ENCODE results near the gene RO60.

Gene RO60

GRCh38 chr1:193060938-193061337 lies 1.5 kb downstream of the RO60 start:
- no peak for DNase-seq (ENCODE audit: low read depth)

DNA sequence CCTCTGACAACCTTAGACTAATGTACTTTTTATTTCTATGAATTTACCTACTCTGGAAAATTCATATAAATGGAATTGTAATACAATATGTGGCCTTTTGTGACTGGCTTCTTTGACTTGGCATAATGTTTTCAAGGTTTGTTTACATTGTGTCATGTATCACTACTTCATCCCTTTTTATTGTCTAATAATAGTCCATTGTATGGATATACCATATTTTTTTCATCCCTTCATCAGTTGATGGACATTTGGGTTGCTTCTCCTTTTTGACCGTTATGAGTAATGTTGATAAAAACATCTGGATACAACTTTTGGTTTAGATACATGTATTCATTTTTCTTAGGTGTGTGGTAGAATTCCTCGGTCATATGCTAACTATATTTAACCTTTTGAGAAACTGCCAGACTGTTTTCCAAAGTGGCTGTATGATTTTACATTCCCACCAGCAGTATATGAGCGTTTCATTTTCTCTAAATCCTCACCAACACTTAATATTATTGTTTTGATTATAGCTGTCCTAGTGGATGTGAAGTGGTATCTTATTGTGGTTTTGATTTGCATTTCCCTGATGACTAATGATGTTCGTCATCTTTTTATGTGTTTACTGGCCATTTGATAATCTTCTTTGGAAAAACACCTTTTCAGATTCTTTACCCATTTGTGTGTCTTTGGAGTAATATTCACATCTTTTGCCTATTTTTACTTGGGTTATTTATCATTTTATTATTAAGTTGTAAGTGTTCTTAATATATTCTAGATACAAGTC lies 3.5 kb downstream of the RO60 start:
- DNase-seq (ENCODE audit: low read depth): no peak

DNA sequence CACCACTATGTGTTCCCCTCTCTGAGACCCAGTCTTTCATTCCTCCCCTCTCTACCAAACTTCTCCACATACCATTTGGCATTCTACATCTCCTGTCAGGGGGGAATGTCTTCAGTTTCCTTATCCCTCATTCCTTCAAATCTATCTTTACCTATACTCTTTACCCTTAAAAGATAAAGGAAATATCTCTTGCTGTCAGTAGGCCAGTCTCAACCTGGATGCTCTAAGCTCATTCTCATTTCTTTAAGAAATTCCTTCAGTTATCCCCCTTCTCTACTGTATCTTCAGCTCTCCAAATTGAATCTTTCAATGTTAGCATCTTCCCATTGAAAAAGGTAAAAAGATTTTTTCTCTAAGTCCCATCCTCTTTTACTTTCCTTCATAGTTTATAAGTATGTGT lies 6.5 kb downstream of the RO60 start:
- DNase-seq (ENCODE audit: low read depth): no peak

DNA sequence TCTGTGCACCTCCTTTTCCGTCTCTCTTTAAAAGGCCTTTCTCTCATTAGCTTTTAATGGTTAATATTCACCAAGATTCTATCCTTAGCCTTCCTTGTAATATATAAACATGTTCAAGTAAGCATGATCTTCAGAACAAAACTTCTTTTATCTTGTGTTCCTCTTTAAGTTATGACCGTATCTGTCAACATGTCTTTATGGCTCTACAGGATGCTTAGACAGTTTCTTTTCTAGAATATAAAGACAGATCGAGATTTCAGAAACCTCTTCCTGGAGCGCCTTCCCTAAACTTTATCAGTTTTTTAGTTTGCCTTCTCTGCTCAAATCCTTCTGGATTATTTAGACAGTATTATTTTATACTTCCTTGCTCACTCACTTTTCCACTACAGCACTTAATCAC lies 7.2 kb downstream of the RO60 start:
- DNase-seq (ENCODE audit: low read depth): no peak

DNA sequence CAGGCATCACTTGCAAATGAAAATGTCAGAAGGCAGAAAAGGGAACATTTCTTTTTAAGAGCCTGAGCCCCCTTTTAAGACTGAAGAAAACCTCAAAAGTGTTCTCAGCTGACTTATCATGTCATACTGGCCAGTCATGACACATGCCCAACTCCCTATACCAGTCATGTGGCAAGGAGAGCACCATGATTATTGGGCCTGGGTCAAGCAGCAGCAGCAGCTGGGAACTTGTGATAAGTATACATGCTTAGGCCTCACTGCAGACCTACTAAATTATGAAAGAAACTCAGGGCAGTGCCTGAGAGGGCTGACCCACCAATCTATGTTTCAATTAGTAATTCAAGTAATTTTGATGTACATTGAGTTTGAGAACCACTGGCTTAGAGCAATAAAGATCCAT lies 8.6 kb downstream of the RO60 start:
- no peak for DNase-seq (ENCODE audit: low read depth)

- no peak for DNase-seq (ENCODE audit: low read depth)
These were observed 10.5 kb downstream of the RO60 start for GRCh38 chr1:193069748-193070385.

DNA sequence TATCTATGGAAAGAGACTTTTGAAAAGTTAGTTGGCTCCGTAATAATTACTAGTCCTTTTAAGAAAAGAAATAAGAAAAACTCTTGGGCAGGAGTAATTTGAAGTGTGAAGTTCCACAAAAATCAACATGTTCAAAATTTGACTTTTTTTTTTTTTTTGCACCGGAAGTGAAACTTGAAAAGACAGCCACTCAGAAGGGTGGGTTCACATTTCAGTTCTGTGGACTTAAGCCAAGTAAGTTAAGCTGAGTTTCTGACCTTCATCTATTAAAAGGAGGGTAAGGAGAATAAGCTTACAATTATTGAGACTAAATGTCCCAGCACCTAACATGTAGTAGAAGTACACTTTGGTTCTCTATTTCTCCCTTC lies 11.0 kb downstream of the RO60 start:
- no peak for DNase-seq (ENCODE audit: low read depth)

DNA sequence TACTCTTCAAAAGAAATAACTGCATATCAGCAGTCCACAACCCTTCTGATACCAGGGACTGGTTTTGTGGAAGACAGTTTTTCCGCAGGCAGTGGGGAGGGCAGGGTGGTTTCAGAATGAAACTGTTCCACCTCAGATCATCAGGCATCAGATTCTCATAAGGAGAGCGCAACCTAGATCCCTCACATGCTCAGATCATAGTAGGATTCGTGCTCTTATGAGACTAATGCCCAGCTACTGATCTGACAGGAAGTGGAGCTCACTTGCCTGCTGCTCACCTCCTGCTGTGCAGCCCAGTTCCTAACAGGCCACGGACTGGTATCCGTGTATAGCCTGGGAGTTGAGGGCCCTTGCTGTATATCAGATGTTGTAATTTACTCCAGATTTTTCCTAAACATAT lies 11.5 kb downstream of the RO60 start:
- DNase-seq (ENCODE audit: low read depth): no peak

GRCh38 chr1:193077991-193078390 lies 18.6 kb downstream of the RO60 start:
- no peak for DNase-seq (ENCODE audit: low read depth)

DNA sequence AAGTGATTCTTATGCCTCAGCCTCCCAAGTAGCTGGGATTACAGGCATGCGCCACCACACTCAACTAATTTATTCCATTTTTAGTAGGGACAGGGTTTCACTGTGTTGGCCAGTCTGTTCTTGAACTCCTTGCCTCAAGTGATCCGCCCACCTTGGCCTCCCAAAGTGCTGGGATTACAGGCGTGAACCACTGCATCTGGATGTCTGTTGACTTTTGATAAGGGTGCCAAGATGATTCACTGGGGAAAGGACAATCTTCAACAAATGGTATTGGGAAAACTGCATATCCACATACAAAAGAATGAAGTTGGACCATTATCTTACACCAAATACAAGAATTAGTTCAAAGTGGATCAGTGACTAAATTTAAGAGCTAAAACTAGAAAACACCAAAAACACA lies 19.8 kb downstream of the RO60 start:
- DNase-seq (ENCODE audit: low read depth): no peak

DNA sequence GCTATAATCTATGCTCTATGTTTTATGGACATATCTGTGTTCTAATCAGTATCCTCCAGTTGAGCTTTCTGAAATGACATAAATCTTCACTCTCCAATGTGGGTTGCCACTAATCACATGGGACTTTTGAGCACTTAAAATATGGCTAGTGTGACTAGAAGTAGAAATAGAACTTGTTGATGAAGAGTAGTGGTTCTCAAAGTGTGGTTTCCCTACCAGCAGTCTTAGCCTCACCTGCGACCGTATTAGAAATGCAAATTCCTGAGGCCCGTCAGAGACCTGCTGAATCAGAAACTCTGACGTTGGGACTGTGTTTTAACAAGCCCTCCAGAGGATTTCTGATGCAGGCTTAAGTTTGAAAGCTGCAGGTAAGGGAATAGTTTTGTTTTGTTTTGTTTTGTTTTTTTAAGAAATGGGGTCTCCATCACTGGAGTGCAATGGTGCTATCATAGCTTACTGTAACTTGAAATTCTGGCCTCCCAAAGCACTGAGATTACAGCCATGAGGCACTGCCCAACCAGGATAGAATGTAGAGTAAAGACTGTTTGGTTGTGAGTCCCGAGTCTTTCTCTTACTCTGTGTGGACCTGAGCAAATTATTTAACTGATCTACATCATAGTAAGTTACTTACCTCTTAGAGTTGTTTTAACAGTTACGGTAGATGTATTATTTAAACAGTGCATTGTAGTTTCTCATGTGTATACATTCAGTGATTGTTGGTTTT lies 24.1 kb downstream of the RO60 start:
- DNase-seq (ENCODE audit: low read depth): no peak

DNA sequence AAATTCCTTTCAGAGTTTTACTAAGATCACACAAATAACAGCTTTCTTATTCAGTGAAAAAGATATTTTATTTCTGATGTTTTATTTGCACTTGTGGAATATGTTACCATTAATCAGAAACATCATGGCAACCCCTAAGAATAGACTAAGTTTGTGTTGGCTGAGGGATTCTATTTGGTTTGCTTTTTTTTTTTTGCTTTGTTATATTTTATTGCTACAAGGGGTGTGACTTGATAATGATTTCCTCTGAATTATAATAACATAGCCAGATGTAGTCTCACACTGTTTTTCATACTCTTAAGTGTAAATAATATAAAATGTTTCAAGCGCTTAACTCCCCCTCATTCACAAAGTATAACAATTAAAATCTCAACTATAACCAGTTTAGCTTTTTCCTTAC lies 25.9 kb downstream of the RO60 start:
- DNase-seq (ENCODE audit: low read depth): no peak

DNA sequence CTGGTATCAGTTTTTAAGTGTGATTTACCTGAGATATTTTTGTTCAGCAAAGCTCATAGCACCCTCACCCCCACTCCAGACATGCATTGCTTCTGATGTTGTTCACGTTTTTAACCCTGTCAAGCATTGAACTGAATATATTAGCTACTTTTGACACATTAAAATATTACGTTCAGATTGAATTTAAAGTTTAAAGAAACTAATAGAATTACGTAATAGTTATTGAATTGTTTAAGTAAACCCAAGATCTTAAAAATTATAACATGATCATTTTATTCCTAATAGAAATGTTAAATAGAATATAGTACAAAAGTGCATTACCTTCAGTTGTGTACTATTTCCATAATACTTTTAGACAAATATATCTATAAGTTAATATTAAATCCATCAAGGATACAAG lies 26.9 kb downstream of the RO60 start:
- DNase-seq (ENCODE audit: low read depth): no peak

GRCh38 chr1:193087893-193088292 lies 28.5 kb downstream of the RO60 start:
- DNase-seq (ENCODE audit: low read depth): no peak

GRCh38 chr1:193090865-193091264 lies 31.5 kb downstream of the RO60 start:
- DNase-seq (ENCODE audit: low read depth): no peak

DNA sequence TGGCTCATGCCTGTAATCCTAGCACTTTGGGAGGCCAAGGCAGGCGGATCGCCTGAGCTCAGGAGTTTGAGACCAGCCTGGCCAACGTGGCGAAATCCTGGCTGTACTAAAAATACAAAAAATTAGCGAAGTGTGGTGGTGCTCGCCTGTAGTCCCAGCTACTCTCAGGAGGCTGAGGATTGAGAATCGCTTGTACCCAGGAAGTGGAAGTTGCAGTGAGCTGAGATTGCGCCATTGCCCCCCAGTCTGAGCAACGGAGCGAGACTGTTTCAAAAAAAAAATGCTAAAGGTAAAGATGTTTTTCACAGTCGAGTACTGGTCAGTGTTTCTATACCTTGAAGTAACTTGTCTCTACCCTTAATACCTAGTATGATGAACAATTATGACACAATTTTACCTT lies 34.7 kb downstream of the RO60 start:
- no peak for DNase-seq (ENCODE audit: low read depth)

- DNase-seq (ENCODE audit: low read depth): no peak
These were observed 43.2 kb downstream of the RO60 start for GRCh38 chr1:193102662-193103061.

- DNase-seq (ENCODE audit: low read depth): no peak
These were observed 44.5 kb downstream of the RO60 start for GRCh38 chr1:193103759-193104501.

DNA sequence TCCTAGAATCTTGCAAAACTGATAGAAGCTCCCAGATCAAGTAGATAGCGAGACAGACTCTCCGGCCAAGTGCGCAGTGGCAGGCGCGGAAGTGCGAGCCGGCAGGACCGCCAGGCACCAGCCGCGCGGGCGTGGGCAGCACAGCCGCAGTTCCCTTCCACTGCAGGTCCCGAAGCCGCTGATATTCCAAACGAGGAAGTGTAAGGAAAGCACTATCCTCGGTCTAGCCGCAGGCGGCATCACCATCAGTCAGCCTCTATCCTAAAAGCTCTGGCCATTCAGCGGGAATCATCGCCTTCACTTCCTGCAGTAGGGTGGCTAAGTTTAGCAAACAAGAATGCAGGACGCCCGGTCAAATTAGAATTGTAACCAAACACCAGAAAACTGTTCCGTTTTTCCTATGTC lies 45.1 kb downstream of the RO60 start:
- DNase-seq (ENCODE audit: low read depth): no peak

DNA sequence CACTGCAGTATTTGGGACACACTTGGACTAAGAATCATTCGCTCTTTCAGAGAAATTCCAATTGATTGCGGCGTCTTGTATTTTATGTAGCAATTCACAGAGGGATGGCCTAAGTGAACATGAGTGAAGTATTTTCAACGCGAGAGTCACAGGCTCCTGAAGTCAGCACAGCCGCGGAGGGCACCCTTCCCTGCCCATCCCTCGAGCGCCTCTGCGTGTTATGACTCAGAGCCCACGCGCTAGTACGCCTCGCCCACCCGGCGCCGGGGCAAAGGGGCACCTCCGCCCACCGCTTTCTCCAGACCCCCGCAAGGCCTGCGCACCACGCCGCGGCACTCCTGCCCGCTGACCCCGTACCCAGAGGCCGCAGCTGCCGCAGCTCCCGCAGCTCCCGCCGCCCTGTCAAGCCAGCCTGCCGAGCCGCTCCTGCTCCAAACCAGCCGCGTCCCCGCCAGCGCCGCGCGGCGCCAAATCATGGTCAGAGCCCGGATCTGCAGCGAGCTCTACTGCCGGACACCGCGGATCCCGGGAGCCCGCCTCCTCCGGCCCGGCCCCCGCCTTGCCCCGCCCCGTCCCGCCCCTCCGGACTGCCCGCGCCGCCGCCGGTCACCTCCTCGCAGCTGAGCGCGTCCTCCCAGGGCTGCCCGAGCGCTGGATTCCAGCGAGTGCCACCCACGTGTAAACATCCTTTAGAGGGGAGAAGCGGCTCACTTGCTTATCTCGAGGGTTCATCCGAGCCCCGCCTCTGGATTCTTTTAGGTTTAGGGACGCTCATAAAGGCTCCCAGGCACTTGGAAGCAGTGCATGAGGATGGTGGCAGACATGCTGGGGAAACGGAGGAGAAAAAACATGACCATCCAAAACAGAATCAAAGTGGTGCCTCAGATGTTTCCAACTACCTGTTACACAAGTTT lies 45.8 kb downstream of the RO60 start, which contains the start of gene GLRX2:
Gene GLRX2 (minus strand): TSS at position 508 of the 914 bp plus-strand sequence. CDS start 32 bp downstream, at position 476.
- peak; percentile 67 for DNase-seq (ENCODE audit: low read depth)

- no peak for DNase-seq (ENCODE audit: low read depth)
These were observed 46.4 kb downstream of the RO60 start for GRCh38 chr1:193105821-193106177.
